Gastroesophageal sphincter (tissue), 3 donors: ENCODE results near the gene OR2AT4.

Experiments
- CTCF ChIP-seq, 4 experiments: fragments of 200-600 bp in 2 of 4; fragments of 450-650 bp in 2 of 4; sonication (generic) in 1 of 4; IDR thresholded peaks; one replicate each; pipeline ENCODE4 v1.5.1; 2017 to 2019; ENCODE audit warnings: antibody characterized with exemption in 4 of 4, mild to moderate bottlenecking in 2 of 4, moderate library complexity in 2 of 4
- EP300 ChIP-seq: sonication (generic); formaldehyde crosslinking; IDR thresholded peaks from one replicate; pipeline ENCODE4 v1.6.1; 2017; ENCODE audit warnings: antibody characterized with exemption, mild to moderate bottlenecking

- TF ChIP-seq CTCF (IDR thresholded peaks at IDR 0.05): no peak
- TF ChIP-seq EP300: no peak
These were observed 13.5 kb downstream of the OR2AT4 start for GRCh38 chr11:75083217-75083605.
